ENCODE measurements around the gene TH.

Gene TH

GRCh38 chr11:2177076-2177475, 5.5 kb upstream of the TH start:
- no peak for DNase-seq

- DNase-seq = no peak
These were observed 4.8 kb upstream of the TH start for GRCh38 chr11:2176389-2176900.

GRCh38 chr11:2175659-2176058, 4.0 kb upstream of the TH start:
- DNase-seq = no peak

GRCh38 chr11:2174361-2174760, 2.7 kb upstream of the TH start:
- DNase-seq = no peak

GRCh38 chr11:2173761-2174160, 2.1 kb upstream of the TH start:
- no peak for DNase-seq

- DNase-seq = no peak
These were observed 1.6 kb upstream of the TH start for GRCh38 chr11:2173150-2173693.

- no peak for DNase-seq
These were observed 1.1 kb upstream of the TH start for GRCh38 chr11:2172676-2173075.

GRCh38 chr11:2169626-2170570, 1.7 kb downstream of the TH start:
- no peak for DNase-seq

GRCh38 chr11:2169005-2169378, 2.6 kb downstream of the TH start:
- DNase-seq = no peak

GRCh38 chr11:2168286-2169004, 3.2 kb downstream of the TH start:
- DNase-seq = no peak

- DNase-seq = no peak
These were observed 4.2 kb downstream of the TH start for GRCh38 chr11:2167141-2168045.

GRCh38 chr11:2166091-2166851, 5.3 kb downstream of the TH start:
- peak; percentile 22 for DNase-seq

- DNase-seq = no peak
These were observed 6.0 kb downstream of the TH start for GRCh38 chr11:2165571-2165970.

- no peak for DNase-seq
These were observed 6.6 kb downstream of the TH start for GRCh38 chr11:2164861-2165555.

- DNase-seq = no peak
These were observed 7.5 kb downstream of the TH start for GRCh38 chr11:2164081-2164480.

- no peak for DNase-seq
These were observed 8.1 kb downstream of the TH start for GRCh38 chr11:2163428-2163978.

GRCh38 chr11:2160736-2161259, 10.8 kb downstream of the TH start, which contains the start of gene INS:
Gene INS (minus strand): TSS chr11:2161209. CDS start chr11:2160971, 238 bp downstream.
- DNase-seq = no peak

GRCh38 chr11:2159536-2160413, 11.8 kb downstream of the TH start:
- no peak for DNase-seq

GRCh38 chr11:2158966-2159365, 12.6 kb downstream of the TH start:
- no peak for DNase-seq
